GM19023 (cell line): ENCODE results near the gene TAF3.

Experiments used
- ATAC-seq: cut with Tn5 transposase; IDR thresholded peaks from one replicate; pipeline ENCODE4 v1.9.1; 2021; ENCODE audit warnings: mild to moderate bottlenecking, moderate library complexity; ENCODE audit not compliant: unreplicated experiment

Gene TAF3

GRCh38 chr10:8043569-8044306, 225.4 kb downstream of the TAF3 start:
- no peak for ATAC-seq

- ATAC-seq = no peak
These were observed 226.1 kb downstream of the TAF3 start for GRCh38 chr10:8044331-8044907.

- no peak for ATAC-seq
These were observed 226.8 kb downstream of the TAF3 start for GRCh38 chr10:8044908-8045725.

GRCh38 chr10:8045726-8046494, 227.6 kb downstream of the TAF3 start:
- ATAC-seq = no peak

- no peak for ATAC-seq
These were observed 229.4 kb downstream of the TAF3 start for GRCh38 chr10:8047452-8048280.

- ATAC-seq = no peak
These were observed 230.1 kb downstream of the TAF3 start for GRCh38 chr10:8048281-8049008.

- ATAC-seq = no peak
These were observed 230.9 kb downstream of the TAF3 start for GRCh38 chr10:8049045-8049864.

DNA sequence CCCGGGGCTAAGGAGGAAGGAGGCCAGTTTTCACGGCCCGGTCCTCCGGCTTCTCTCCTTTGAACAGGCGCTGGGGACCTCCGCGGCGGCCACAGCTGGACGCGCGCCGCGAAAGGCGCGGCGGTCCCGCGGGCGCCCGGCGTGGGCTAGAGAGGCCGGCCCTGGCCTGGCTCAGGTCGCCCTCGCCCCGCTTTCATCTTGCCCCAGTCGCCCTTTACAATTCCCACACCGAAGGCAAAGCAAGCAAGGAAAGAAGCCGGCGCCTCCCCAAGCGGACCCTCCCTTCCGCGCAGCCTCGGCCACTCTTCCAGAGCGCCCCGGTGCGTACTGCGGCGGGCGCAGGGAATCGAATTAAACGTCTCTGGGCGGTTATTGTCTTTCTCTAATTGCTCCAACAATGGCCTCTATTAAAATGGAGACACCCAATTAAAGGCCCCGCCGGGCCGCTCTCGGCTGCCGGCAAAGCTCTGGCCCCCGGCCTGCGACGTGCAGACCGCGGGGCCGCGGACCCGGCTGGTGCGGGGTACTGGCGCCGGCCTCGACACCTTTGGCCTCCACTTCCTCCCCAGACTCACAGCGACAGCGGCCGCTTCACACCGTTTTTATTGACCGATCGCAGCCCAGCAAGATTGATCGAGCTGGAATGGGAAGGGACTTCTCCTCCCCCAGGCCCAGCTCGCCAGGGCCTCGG, 231.7 kb downstream of the TAF3 start:
- no peak for ATAC-seq

DNA sequence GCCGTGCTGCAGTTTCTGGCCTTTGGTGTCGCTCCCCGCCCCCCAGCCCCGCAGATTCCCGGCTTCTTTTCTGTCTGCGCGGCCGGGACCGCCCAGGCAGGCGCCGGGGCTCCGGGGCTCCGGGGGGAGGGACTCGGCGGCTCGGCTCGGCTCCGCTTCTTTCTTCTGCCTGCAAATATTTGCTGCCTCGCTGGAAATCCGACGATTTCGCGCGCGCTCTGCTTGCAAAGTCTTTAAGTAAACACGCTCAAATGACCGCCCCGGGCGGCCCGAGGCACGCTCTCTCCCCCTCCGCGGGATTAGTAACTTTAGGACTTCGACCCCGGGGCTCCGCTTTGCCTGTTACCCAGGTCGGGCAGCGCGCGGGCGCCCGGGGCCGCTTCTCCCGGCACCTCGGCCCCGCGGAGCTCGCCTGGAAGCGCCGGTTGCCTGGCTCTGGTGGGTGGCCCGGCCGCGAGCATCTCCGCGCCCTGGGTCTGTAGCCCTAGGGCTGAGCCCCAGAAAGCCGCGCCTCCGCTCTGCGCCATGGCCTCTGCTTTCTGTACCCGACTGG, 232.3 kb downstream of the TAF3 start:
- no peak for ATAC-seq

DNA sequence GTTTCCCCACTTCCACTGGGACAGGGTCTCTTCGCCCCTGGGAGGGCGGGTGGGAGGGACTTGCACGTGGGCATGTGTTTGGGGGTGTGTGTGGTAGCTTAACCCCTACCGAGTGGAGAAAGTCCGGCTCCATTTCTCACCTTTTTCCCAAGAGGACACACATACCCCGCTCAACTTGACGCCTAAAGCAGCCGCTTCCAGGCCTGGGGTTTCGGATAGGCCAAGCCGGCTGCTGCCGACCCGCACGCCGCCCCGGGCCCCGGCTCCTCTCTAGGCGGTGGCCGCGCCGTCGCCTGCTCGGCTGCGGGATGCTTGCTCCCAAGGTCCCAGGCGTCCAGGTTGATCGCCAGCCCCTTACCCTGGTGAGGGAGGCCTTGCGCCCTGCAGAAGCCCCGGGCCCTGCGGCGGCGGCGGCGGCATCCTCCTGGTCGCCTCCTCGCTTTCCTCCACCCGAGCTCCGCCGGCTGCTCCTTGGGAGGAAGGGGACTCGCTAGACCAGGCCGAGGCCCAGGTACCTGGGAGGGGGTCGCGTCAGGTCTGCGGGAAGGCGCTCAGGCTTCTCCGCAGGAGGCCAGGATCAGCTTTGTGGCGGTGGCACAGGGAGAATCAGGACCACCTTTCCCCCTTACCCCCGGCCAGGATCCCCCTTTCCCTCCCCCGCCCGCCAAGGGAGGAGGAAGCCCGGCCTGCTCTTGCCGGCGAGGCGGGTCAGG, 233.0 kb downstream of the TAF3 start:
- no peak for ATAC-seq

DNA sequence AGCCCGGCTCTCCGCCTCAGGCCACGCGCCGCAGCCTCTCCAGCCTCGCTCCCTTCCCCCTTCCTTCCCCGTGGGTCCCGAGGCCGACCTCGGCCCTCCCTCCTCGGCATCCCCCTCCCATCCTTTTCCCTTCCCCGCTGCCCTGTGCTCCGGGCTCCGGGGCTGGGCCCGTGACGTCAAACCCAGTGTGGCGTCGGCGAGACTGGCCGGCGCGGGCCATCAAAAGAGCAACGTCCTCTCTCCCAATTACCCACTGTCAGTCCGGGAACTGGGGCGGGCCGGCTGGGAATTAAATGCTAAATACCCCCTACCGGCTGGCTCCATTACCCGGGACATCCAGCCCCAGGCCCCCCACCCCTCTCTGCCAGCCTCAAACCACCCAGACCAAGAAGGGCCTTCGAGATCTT, 233.5 kb downstream of the TAF3 start:
- ATAC-seq = no peak

DNA sequence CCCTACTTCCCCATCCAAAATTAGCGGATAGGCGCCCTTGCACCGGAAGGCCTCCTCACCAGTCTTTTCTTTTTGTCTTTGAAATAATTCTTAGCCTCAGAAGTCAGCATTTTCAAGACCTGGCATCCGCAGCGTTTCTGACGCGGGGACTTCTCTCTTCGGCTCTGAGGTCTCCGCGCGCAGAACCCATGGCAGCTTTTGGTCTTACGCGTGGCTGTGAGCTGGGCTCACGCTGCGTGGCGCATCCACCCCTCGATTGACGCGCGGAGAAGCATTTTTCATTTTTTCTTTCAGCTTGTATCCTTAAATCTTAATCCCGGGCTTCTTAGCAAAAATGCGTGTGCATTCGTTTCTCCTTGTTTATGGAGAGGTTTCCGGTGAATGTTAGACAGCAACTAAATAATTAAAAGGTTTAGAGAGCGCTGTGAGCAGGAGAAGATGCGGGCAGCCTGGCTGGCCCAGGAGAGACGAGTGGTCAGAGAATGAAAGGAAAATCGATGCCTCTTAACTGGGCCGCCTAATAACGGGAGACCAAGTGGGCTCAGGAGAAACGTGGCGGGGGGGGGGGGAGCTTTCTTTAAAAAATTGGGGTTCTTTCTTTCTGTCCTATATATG, 234.1 kb downstream of the TAF3 start:
- ATAC-seq = no peak

- no peak for ATAC-seq
These were observed 234.7 kb downstream of the TAF3 start for GRCh38 chr10:8052956-8053445.

- peak; percentile 66 for ATAC-seq
These were observed 235.3 kb downstream of the TAF3 start for GRCh38 chr10:8053446-8054243.

DNA sequence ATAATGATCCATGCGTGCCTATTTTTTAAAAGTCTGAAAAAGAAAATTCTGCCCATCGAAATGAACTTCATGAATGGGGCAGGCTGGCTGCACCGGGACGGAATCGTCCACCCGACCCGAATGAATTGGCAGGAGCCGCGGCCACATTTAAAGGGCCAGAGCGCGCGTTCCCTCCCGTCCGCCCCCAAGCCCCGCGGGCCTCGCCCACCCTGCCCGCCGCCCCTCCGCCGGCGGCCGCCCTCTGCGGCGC, 235.9 kb downstream of the TAF3 start:
- ATAC-seq = peak; percentile 6
